HAP-1 (cell line): ENCODE data around the gene PSMB10.
"Not testable (repeated sequence)": the region's sequence is repeated elsewhere in the genome, so short reads cannot be mapped to it uniquely, and the experiment has no call there.

Source experiments
- DNase-seq, 2 experiments: peaks; one replicate each; pipeline ENCODE4 v3.0.0-alpha.2; 2016 to 2020; ENCODE audit warnings: low spot score in 2 of 2
- H3K27me3 ChIP-seq: fragments of 250-450 bp; sonication (Bioruptor Pico); 2 replicates; pipeline ENCODE4 v1.5.1; 2020; ENCODE audit warnings: low read depth, mild to moderate bottlenecking, moderate library complexity
- H3K36me3 ChIP-seq: fragments of 250-450 bp; sonication (Bioruptor Pico); replicated peaks from 2 replicates; pipeline ENCODE4 v1.5.1; 2020; ENCODE audit warnings: mild to moderate bottlenecking
- H3K4me1 ChIP-seq: fragments of 250-450 bp; sonication (Bioruptor Pico); 2 replicates; pipeline ENCODE4 v1.5.1; 2020; ENCODE audit warnings: mild to moderate bottlenecking
- H3K4me3 ChIP-seq: fragments of 250-450 bp; sonication (Bioruptor Pico); 2 replicates; pipeline ENCODE4 v1.5.1; 2020; ENCODE audit warnings: mild to moderate bottlenecking, moderate library complexity
- H3K9me3 ChIP-seq: fragments of 250-450 bp; sonication (Bioruptor Pico); 2 replicates; pipeline ENCODE4 v1.5.1; 2020; ENCODE audit warnings: mild to moderate bottlenecking, moderate library complexity
- in situ Hi-C: fragments of 300-500 bp; cut with MboI; formaldehyde crosslinking; loops from 3 replicates; pipeline ENCODE4 v1.14.3; 2020; ENCODE audit warnings: low sequenced_read_pairs, inconsistent platforms, mixed read lengths

Gene PSMB10

DNA sequence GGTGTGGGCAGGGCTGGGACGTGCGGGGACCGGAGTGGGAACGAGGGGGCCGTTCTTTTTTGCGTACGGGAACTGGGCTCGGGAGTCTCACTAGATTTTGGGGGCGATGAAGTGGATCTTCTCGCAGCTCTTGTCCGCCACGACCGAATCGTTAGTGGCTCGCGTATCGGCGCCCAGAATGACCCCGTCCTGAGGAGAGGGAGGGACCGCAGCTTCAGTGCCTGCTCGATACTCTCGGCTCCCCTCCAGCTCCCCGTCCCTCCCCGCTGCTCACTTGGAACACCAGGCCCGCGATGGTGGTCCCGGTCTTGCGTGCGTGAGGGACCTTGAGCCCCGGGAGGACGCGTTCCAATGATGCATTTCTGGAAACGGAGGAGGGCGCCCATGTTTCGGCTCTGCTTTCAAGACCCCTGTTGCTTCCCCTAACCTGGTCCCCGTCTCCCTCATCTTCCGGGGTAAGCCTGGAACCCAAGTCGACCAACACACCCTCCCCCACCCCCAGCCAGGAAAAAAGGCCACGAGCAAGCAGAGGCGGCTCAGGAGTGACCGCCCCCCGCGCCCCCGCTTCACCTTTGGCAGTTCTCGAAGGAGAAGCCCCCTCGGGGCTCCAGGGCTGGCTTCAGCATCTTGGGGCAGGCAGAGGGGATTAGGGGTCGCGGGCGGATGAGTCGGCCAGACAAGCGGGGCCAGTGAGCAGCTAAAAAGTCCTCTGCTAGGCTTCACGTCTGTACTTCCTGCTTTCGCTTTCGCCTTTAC is at the start of gene PSMB10:
TSS of gene PSMB10 (minus strand) at position 727 of the 756 bp plus-strand sequence. CDS start at position 626, 101 bp downstream.
- DNase-seq = peak; percentile 26 to 58
- Histone ChIP-seq H3K4me1 (peaks cover 9% of the 10 kb centered on the region), H3K27me3 (no peaks in the 10 kb centered on the region), H3K4me3 (peak within 1 kb of the TSS; percentile 99), H3K9me3 (no peaks in the 10 kb centered on the region), H3K36me3 (peaks cover 17% of the 10 kb centered on the region)
- in situ Hi-C loops = no loop called here

DNA sequence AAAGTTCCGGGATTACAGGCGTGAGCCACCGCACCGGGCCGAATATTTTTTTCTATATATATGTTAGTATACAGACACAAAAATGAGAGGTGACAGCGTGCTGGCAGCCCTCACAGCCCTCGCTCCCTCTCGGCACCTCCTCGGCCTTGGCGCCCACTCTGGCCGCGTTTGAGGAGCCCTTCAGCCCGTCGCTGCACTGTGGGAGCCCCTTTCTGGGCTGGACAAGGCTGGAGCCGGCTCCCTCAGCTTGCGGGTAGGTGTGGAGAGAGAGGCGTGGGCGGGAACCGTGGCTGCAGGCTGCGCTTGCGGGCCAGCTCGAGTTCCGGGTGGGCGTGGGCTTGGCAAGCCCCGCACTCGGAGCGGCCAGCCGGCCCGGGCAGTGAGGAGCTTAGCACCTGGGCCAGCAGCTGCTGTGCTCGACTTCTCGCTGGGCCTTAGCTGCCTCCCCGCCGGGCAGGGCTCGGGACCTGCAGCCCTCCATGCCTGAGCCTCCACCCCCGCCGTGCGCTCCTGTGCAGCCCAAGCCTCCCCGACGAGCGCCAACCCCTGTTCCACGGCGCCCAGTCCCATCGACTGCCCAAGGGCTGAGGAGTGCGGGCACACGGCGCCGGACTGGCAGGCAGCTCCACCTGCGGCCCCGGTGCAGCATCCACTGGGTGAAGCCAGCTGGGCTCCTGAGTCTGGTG is 45.5 kb upstream of the PSMB10 start:
- Histone ChIP-seq H3K4me3 (no peak overlapping the region), H3K4me1 (no peaks in the 10 kb centered on the region), H3K36me3 (no peaks in the 10 kb centered on the region), H3K9me3 (no peaks in the 10 kb centered on the region), H3K27me3 (no peaks in the 10 kb centered on the region)
- in situ Hi-C loops = no loop called here
- no peak for DNase-seq

DNA sequence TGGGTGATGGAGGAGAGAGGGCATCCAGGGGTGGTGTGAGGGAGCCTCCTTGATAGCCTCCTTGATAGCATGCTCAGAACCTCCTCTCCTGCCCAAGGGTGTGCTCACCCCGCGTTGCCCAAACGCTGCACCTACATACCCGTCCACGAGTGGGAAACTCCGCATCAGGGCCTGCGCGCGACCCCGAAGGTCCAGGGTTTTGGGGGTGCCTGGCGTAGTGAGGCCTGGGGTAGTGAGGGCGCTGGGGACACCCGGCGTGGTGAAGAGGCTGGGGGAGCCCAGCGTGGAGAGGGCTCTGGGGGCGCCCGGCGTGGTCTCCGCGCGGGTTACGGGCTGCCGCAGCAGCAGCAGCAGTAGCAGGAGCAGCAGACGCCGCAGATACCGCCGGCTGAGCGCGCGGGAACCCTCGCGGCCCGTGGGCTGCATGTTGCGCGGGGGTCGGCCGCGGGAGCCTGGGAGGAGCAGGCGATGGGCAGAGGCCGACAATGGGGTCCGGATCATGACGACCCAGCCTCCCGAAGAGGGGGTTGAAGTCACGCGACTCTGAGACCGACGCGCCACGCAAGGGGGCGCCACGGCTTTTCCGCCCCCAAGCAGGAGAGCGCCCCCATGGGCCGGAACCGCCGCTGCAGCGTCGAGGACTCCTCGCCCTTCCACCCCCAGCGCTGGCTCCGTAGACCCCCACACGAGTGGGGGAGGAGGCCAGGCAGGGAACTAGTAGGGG is 43.5 kb upstream of the PSMB10 start, which contains the start of gene DPEP3:
TSS of gene DPEP3 (minus strand) at position 545 of the 724 bp plus-strand sequence. CDS start at position 426, 119 bp downstream.
- no peak for DNase-seq
- Histone ChIP-seq H3K27me3 (no peaks in the 10 kb centered on the region), H3K36me3 (no peaks in the 10 kb centered on the region), H3K4me3 (no peak within 1 kb of the TSS), H3K4me1 (no peaks in the 10 kb centered on the region), H3K9me3 (no peaks in the 10 kb centered on the region)
- in situ Hi-C loops = no loop called here

DNA sequence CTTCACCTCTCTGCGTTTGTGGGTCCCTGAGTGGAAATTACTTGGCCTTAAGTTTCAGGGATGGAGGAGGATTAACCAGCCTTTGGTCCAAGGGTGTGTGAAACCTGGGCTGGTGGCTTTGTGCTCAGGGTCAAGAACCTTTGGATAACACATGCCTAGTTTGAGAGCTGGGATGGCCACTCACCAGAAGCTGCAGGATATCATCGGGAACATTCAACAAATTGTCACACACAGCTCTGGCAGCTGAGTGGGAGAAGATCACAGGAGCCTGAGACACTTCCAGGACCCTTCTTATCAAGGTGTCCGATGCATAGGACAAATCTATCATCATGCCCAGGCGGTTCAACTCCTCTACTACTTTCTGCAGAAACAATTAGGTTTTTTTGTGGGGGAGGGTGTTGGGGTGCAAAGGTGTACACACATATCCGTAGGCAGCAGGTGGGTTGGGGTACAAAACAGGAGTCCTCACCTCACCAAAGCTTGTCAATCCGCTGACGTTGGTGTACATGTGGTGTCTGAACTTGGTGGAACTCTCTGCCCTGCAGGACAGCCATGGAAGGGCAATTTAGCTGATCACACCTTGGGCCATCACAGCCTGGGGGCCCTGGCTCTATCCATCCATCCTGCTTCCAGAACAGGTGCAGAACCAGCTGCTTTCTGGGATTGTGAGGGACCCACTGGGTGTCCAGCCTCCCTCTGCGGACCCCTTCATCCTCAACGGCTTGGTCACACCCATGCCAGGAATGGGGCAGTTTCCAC is 41.0 kb upstream of the PSMB10 start:
- Histone ChIP-seq H3K4me1 (no peaks in the 10 kb centered on the region), H3K9me3 (no peaks in the 10 kb centered on the region), H3K4me3 (no peak overlapping the region), H3K27me3 (no peaks in the 10 kb centered on the region), H3K36me3 (no peaks in the 10 kb centered on the region)
- in situ Hi-C loops = no loop called here
- no peak for DNase-seq

- Histone ChIP-seq H3K4me1 (no peaks in the 10 kb centered on the region), H3K9me3 (no peaks in the 10 kb centered on the region), H3K4me3 (no peak overlapping the region), H3K27me3 (no peaks in the 10 kb centered on the region), H3K36me3 (no peaks in the 10 kb centered on the region)
- DNase-seq = no peak
- in situ Hi-C loops = no loop called here
Measured at GRCh38 chr16:67977005-67977404, 40.4 kb upstream of the PSMB10 start.

- H3K4me3 ChIP-seq = no peak overlapping the region
- no peaks in the 10 kb centered on the region for H3K36me3 ChIP-seq
- DNase-seq = no peak
- no peaks in the 10 kb centered on the region for H3K27me3 ChIP-seq
- H3K4me1 ChIP-seq = no peaks in the 10 kb centered on the region
- no peaks in the 10 kb centered on the region for H3K9me3 ChIP-seq
- in situ Hi-C loops = no loop called here
Measured at GRCh38 chr16:67976205-67976604, 39.6 kb upstream of the PSMB10 start.

DNA sequence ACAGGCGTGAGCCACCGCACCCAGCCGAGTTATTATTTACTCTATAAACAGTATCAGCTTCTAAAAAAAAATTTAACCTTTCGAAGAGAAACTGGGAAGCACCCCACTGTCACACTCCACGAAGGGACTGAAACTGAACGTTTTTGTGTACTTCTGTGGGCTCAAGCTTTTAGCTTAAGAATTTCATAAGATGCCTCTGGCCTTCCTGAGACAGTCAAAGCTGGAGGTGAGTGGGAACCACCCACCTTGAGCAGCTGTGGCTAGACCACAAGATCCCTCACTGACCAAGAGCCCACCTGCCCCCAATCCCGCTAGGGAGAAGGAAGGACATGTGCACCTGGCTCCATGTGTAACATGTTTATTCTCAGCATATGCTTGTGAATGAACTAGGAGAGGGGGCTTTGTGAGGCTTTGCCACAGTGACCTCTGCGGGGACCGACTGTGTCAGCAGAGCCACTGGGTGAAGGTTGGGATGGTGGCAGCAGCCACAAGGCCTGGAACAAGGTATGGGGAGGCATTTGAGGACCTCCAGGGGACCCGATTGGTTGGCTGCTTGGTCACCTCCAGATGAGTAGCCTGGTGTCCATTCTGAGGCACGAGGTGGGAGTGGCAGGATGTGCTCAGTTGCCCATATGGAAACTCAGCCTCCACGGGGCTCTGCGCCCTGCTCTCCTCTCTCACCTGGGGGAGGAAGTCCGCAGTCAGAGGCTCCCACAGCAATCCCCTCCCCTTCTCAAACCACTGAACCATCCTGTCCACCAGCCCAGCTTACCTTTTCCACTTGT is 38.9 kb upstream of the PSMB10 start:
- no peaks in the 10 kb centered on the region for H3K27me3 ChIP-seq
- H3K36me3 ChIP-seq = no peaks in the 10 kb centered on the region
- H3K9me3 ChIP-seq = no peaks in the 10 kb centered on the region
- in situ Hi-C loops = no loop called here
- H3K4me3 ChIP-seq = no peak overlapping the region
- no peak for DNase-seq
- no peaks in the 10 kb centered on the region for H3K4me1 ChIP-seq

DNA sequence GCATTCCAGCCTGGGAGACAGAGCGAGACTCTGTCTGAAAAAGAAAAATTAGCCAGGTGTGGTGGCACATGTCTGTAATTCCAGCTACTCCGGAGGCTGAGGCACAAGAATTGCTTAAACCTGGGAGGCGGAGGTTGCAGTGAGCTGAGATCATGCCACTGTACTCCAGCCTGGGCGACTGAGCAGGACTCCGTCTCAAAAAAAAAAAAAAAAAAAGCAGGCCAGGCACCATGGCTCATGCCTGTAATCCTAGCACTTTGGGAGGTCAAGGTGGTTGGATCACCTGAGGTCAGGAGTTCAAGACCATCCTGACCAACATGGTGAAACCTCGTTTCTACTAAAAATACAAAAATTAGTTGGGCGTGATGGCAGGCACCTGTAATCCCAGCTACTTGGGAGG is 35.6 kb upstream of the PSMB10 start:
- DNase-seq, H3K4me1 ChIP-seq, H3K9me3 ChIP-seq, in situ Hi-C loops, H3K27me3 ChIP-seq, H3K4me3 ChIP-seq, H3K36me3 ChIP-seq: not testable (repeated sequence)

GRCh38 chr16:67971111-67971510 is 34.5 kb upstream of the PSMB10 start:
- in situ Hi-C loops = no loop called here
- DNase-seq = no peak
- H3K4me1 ChIP-seq = peaks cover 9% of the 10 kb centered on the region
- H3K9me3 ChIP-seq = no peaks in the 10 kb centered on the region
- no peaks in the 10 kb centered on the region for H3K27me3 ChIP-seq
- no peak overlapping the region for H3K4me3 ChIP-seq
- H3K36me3 ChIP-seq = no peaks in the 10 kb centered on the region

DNA sequence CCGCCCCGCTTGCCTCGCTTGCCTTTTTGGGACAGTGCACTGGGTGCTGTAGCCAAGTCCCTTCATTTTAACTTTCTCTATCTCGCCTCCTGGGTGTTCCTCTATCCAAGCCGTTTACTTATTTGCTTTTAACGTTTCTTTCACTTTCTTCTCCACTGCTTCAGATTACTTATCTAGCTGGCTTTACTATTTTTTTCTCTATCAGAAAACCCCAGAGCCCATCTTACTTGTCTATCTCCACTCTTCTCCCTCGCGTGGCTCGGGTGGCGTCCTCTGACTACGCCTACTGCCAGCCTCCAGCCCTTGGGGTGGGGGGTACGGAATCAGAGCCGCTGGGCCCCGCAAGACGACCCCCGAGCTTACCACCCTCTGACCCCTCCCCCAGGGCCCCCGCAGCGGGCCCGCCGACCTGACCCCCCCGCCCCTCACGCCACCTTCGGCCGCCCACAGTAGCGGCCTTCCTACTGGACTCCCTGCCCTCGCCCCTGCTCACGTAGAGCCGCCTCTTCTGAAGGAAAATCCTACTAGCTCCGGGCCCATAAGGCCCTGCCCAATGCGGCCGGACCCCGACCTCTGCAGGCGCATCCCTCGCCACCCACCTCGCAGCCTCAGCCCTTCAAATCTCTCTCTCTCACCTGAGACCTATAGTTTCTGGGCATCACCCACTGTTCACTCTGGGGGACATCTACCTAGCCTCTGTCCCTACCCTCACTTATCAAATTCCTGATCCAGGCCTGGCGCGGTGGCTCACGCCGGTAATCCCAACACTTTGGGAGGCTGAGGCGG is 32.8 kb upstream of the PSMB10 start:
- Histone ChIP-seq H3K9me3 (no peaks in the 10 kb centered on the region), H3K36me3 (no peaks in the 10 kb centered on the region), H3K4me1 (peaks cover 9% of the 10 kb centered on the region), H3K4me3 (no peak overlapping the region; the same call in 1 of the 2 replicates), H3K27me3 (no peaks in the 10 kb centered on the region)
- in situ Hi-C loops = no loop called here
- no peak for DNase-seq

GRCh38 chr16:67968400-67969253 is 32.0 kb upstream of the PSMB10 start, which contains the start of gene SLC12A4:
Gene SLC12A4 (minus strand): TSS chr16:67968637. CDS start chr16:67968553, 84 bp downstream.
- in situ Hi-C loops = no loop called here
- no peaks in the 10 kb centered on the region for H3K9me3 ChIP-seq
- peaks cover 9% of the 10 kb centered on the region for H3K4me1 ChIP-seq
- H3K36me3 ChIP-seq = no peaks in the 10 kb centered on the region
- no peaks in the 10 kb centered on the region for H3K27me3 ChIP-seq
- peak; percentile 73 to 90 for DNase-seq
- peak within 1 kb of the TSS; percentile 59 for H3K4me3 ChIP-seq
